MM.1S (cell line): ENCODE data around the gene TGFB2.

Experiments
- DNase-seq: peaks from one replicate; pipeline ENCODE4 v3.0.0-alpha.2; 2015
- H2AFZ ChIP-seq: fragments of 300-600 bp; sonication (generic); 2 replicates; pipeline ENCODE4 v1.6.0; 2016; ENCODE audit warnings: antibody characterized with exemption, low read length
- H3F3A ChIP-seq: fragments of 300-600 bp; sonication (generic); 2 replicates; pipeline ENCODE4 v1.6.1; 2016; ENCODE audit warnings: mild to moderate bottlenecking, antibody characterized with exemption, low read length, moderate library complexity, mixed read lengths; ENCODE audit not compliant: insufficient read depth
- H3K27ac ChIP-seq: fragments of 300-600 bp; sonication (generic); 2 replicates; pipeline ENCODE4 v1.5.1; 2016; ENCODE audit warnings: mild to moderate bottlenecking, low read length
- H3K27me3 ChIP-seq: fragments of 300-600 bp; sonication (generic); replicated peaks from 2 replicates; pipeline ENCODE4 v1.6.0; 2016; ENCODE audit warnings: low read length; ENCODE audit not compliant: insufficient read depth
- H3K36me3 ChIP-seq: fragments of 300-600 bp; sonication (generic); replicated peaks from 2 replicates; pipeline ENCODE4 v1.6.1; 2016; ENCODE audit warnings: mild to moderate bottlenecking, low read length, mixed read lengths; ENCODE audit not compliant: insufficient read depth
- H3K4me1 ChIP-seq: fragments of 300-600 bp; sonication (generic); 2 replicates; pipeline ENCODE4 v1.6.1; 2016; ENCODE audit warnings: low read length, mixed read lengths
- H3K4me2 ChIP-seq: fragments of 300-600 bp; sonication (generic); 2 replicates; pipeline ENCODE4 v1.6.0; 2016; ENCODE audit warnings: low read depth, low read length
- H3K4me3 ChIP-seq: fragments of 300-600 bp; sonication (generic); 2 replicates; pipeline ENCODE4 v1.5.1; 2016; ENCODE audit warnings: low read length, mixed read lengths
- H3K79me2 ChIP-seq: fragments of 300-600 bp; sonication (generic); 2 replicates; pipeline ENCODE4 v1.6.1; 2016; ENCODE audit warnings: mixed run types, low read length, mixed read lengths
- H3K9ac ChIP-seq: fragments of 300-600 bp; sonication (generic); 2 replicates; pipeline ENCODE4 v1.6.1; 2016; ENCODE audit warnings: low read length, mixed read lengths
- H3K9me2 ChIP-seq: fragments of 300-600 bp; sonication (generic); replicated peaks from 2 replicates; pipeline ENCODE4 v1.6.1; 2016; ENCODE audit warnings: mild to moderate bottlenecking, low read length, mixed read lengths; ENCODE audit not compliant: insufficient read depth
- H3K9me3 ChIP-seq: fragments of 300-600 bp; sonication (generic); replicated peaks from 2 replicates; pipeline ENCODE4 v1.6.1; 2016; ENCODE audit warnings: mild to moderate bottlenecking, low read length, mixed read lengths; ENCODE audit not compliant: insufficient read depth
- H4K20me1 ChIP-seq: fragments of 300-600 bp; sonication (generic); 2 replicates; pipeline ENCODE4 v1.6.1; 2016; ENCODE audit warnings: mild to moderate bottlenecking, low read length, moderate library complexity, mixed read lengths; ENCODE audit not compliant: insufficient read depth
- EZH2 ChIP-seq: fragments of 300-600 bp; sonication (generic); optimal IDR thresholded peaks from 2 replicates; pipeline ENCODE3; 2017; ENCODE audit warnings: low read depth, mild to moderate bottlenecking, antibody characterized with exemption, low read length, mixed read lengths
- EZH2phosphoT487 ChIP-seq: fragments of 300-600 bp; sonication (generic); IDR thresholded peaks from 2 replicates; pipeline ENCODE4 v1.6.1; 2018; ENCODE audit warnings: antibody characterized with exemption, low read length
- TF ChIP-seq, protein P1 (sequence below): fragments of 300-600 bp; sonication (generic); IDR thresholded peaks from 2 replicates; pipeline ENCODE4 v1.5.1; 2016; ENCODE audit warnings: antibody characterized with exemption, low read length, mixed read lengths

Gene TGFB2

DNA sequence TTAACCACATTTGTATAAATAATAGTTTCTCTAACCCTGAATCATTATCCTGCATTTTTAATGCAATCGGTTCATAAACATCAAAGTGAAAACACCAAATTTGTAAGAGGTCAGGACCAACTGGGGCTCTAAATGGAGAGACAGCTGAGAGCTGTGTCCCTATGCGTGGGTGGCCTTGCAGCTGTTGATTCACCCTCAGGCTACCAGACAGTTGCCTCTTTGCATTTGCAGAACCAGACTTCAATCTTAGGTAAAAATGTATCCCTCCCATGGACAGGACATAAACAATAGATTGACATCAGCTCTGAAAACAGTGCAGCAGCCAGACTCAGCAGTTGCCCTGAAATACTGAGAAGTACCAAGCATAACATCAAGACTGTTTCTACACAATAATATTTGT lies 8.8 kb upstream of the TGFB2 start:
- TF ChIP-seq EZH2 (no peak), EZH2phosphoT487 (no peak)
- TF ChIP-seq, protein P1, sequence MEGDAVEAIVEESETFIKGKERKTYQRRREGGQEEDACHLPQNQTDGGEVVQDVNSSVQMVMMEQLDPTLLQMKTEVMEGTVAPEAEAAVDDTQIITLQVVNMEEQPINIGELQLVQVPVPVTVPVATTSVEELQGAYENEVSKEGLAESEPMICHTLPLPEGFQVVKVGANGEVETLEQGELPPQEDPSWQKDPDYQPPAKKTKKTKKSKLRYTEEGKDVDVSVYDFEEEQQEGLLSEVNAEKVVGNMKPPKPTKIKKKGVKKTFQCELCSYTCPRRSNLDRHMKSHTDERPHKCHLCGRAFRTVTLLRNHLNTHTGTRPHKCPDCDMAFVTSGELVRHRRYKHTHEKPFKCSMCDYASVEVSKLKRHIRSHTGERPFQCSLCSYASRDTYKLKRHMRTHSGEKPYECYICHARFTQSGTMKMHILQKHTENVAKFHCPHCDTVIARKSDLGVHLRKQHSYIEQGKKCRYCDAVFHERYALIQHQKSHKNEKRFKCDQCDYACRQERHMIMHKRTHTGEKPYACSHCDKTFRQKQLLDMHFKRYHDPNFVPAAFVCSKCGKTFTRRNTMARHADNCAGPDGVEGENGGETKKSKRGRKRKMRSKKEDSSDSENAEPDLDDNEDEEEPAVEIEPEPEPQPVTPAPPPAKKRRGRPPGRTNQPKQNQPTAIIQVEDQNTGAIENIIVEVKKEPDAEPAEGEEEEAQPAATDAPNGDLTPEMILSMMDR = no peak
- Histone ChIP-seq H3K79me2 (no peaks in the 10 kb centered on the region), H2AFZ (no peak overlapping the region), H3F3A (no peaks in the 10 kb centered on the region), H3K4me1 (no peaks in the 10 kb centered on the region), H3K9me3 (no peaks in the 10 kb centered on the region), H3K9ac (no peak overlapping the region), H3K27ac (no peak overlapping the region), H4K20me1 (no peaks in the 10 kb centered on the region), H3K4me2 (no peak overlapping the region), H3K27me3 (no peaks in the 10 kb centered on the region), H3K36me3 (no peaks in the 10 kb centered on the region), H3K4me3 (no peak overlapping the region), H3K9me2 (no peaks in the 10 kb centered on the region)
- DNase-seq = no peak

DNA sequence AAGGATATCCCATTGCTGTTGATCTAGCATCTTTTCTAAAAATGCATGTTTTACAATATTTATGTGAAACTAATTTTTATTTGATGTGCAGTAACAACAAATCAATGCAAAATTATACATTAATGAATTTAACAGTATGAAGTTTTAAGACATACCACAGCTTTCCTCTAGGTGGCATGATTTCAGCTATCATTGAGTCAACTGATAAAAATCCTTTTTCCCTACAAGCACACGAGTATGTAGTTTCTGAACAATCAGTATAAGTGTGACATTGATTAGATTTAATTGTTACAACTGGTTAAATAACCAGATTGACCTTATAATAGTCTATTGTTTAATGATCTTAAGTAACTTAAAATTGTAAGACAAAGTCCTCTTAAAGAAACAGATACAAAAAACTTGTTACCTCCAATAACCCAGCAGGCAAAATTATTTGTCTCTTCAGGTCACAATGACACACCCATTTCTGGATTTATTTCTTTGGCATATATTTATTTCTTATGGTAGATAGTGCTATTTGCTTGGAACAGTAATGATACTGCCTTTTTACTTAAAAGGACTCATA lies 5.8 kb upstream of the TGFB2 start:
- Histone ChIP-seq H3F3A (no peaks in the 10 kb centered on the region), H3K27ac (no peak overlapping the region), H3K9me2 (no peaks in the 10 kb centered on the region), H3K27me3 (no peaks in the 10 kb centered on the region), H2AFZ (no peak overlapping the region), H3K4me2 (no peak overlapping the region), H3K9me3 (no peaks in the 10 kb centered on the region), H3K4me3 (no peak overlapping the region), H3K79me2 (no peaks in the 10 kb centered on the region), H3K9ac (no peak overlapping the region), H4K20me1 (no peaks in the 10 kb centered on the region), H3K36me3 (no peaks in the 10 kb centered on the region), H3K4me1 (peaks cover under 1% of the 10 kb centered on the region; the same call in 1 of the 2 replicates)
- DNase-seq = peak; percentile 54
- TF ChIP-seq EZH2phosphoT487 (no peak), EZH2 (no peak)
- TF ChIP-seq, protein P1 = peak; percentile 80

DNA sequence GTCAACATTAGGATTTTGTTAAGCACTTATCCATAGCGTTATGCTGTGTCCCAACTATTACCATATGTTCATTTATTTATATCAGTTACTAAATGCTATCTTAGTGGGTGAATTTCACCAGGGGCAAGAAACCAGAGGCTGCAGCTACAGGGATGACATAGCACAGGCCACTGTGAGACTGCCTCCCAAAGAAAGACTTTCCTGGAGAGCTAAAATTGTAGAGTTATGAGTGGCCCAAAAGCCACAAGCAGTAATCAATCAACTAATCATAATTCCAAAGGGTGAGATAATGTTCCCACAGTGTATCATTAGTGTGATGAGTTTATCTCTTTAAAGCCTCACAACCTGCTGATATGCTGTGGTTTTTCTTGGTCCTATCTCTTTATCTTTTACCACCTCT lies 3.8 kb upstream of the TGFB2 start:
- TF ChIP-seq EZH2 (no peak), EZH2phosphoT487 (no peak)
- TF ChIP-seq, protein P1 = no peak

More for the DNA sequence above, 3.8 kb upstream of the TGFB2 start:
- peaks cover 3% of the 10 kb centered on the region for H3K27me3 ChIP-seq
- no peak overlapping the region for H3K4me2 ChIP-seq
- peaks cover 6% of the 10 kb centered on the region; the same call in 1 of the 2 replicates for H3K4me1 ChIP-seq
- no peak overlapping the region for H3K27ac ChIP-seq
- H3K9me3 ChIP-seq = no peaks in the 10 kb centered on the region
- H3K79me2 ChIP-seq = no peaks in the 10 kb centered on the region
- 0 out of 2 replicates have a peak, but pooled peaks cover 3% of the 10 kb centered on the region for H3F3A ChIP-seq
- no peak overlapping the region for H3K4me3 ChIP-seq
- no peaks in the 10 kb centered on the region for H4K20me1 ChIP-seq
- H3K9ac ChIP-seq = no peak overlapping the region
- DNase-seq = no peak
- H2AFZ ChIP-seq = no peak overlapping the region
- H3K9me2 ChIP-seq = no peaks in the 10 kb centered on the region
- H3K36me3 ChIP-seq = no peaks in the 10 kb centered on the region
